ENCODE measurements around the gene NCR1. TPM values are rescaled to one million over a fixed set of nuclear protein-coding genes. Genes with fewer than 3 reads are reported as not detected.
"Not testable (repeated sequence)": the region's sequence is repeated elsewhere in the genome, so short reads cannot be mapped to it uniquely, and the experiment has no call there.

The NCR1 gene, protein sequence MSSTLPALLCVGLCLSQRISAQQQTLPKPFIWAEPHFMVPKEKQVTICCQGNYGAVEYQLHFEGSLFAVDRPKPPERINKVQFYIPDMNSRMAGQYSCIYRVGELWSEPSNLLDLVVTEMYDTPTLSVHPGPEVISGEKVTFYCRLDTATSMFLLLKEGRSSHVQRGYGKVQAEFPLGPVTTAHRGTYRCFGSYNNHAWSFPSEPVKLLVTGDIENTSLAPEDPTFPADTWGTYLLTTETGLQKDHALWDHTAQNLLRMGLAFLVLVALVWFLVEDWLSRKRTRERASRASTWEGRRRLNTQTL
- total RNA-seq: under 1 TPM in 1 of 2 donors, not detected in 1; 0.34 TPM

- H3K4me3 ChIP-seq: no peak within 1 kb of the TSS
- 39% methylated on average over 22 of the region's 22 CpGs for whole genome bisulfite sequencing
- H3K36me3 ChIP-seq: no peaks in the 10 kb centered on the region
- DNase-seq (ENCODE audit: low spot score): no peak
- H3K9me3 ChIP-seq: no peaks in the 10 kb centered on the region
- no peak for TF ChIP-seq POLR2AphosphoS5 (IDR thresholded peaks at IDR 0.05)
- TF ChIP-seq, protein P1, sequence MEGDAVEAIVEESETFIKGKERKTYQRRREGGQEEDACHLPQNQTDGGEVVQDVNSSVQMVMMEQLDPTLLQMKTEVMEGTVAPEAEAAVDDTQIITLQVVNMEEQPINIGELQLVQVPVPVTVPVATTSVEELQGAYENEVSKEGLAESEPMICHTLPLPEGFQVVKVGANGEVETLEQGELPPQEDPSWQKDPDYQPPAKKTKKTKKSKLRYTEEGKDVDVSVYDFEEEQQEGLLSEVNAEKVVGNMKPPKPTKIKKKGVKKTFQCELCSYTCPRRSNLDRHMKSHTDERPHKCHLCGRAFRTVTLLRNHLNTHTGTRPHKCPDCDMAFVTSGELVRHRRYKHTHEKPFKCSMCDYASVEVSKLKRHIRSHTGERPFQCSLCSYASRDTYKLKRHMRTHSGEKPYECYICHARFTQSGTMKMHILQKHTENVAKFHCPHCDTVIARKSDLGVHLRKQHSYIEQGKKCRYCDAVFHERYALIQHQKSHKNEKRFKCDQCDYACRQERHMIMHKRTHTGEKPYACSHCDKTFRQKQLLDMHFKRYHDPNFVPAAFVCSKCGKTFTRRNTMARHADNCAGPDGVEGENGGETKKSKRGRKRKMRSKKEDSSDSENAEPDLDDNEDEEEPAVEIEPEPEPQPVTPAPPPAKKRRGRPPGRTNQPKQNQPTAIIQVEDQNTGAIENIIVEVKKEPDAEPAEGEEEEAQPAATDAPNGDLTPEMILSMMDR (IDR thresholded peaks at IDR 0.05): no peak
- no peak for TF ChIP-seq POLR2A (IDR thresholded peaks at IDR 0.05)
- no peaks in the 10 kb centered on the region for H3K27me3 ChIP-seq (replicated peaks; ENCODE audit: insufficient read depth)
- H3K27ac ChIP-seq: no peak within 1 kb of the TSS
- intact Hi-C loops (cut with DNase I): no loop called here
- H3K4me1 ChIP-seq (replicated peaks): no peaks in the 10 kb centered on the region
These were observed at the start of gene NCR1 for GRCh38 chr19:54905803-54906511. Gene NCR1 (plus strand): TSS chr19:54906148. CDS start chr19:54906188, 40 bp downstream.

DNA sequence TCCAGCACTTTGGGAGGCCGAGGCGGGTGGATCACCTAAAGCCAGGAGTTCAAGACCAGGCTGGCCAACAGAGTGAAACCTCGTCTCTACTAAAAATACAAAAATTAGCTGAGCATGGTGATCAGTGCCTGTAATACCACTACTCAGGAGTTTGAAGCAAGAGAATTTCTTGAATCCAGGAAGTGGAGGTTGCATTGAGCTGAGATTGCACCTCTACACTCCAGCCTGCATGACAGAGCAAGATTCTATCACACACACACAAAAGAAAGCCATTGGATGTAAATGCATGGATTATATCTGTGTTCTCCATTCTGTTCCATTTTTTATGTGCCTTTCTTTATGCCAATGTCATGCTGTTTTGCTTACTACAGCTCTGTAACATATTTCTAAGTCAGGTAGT is 47.5 kb upstream of the NCR1 start:
- H3K27me3 ChIP-seq (replicated peaks; ENCODE audit: insufficient read depth); intact Hi-C loops (cut with DNase I); DNase-seq (ENCODE audit: low spot score); H3K27ac ChIP-seq; H3K36me3 ChIP-seq; H3K4me3 ChIP-seq; H3K9me3 ChIP-seq; H3K4me1 ChIP-seq (replicated peaks): not testable (repeated sequence)
- WGBS: 85% methylated on average over 3 of the region's 3 CpGs

- H3K4me1 ChIP-seq (replicated peaks); intact Hi-C loops (cut with DNase I); H3K27ac ChIP-seq; H3K27me3 ChIP-seq (replicated peaks; ENCODE audit: insufficient read depth); H3K36me3 ChIP-seq; H3K4me3 ChIP-seq; DNase-seq (ENCODE audit: low spot score); H3K9me3 ChIP-seq: not testable (repeated sequence)
- WGBS: 82% methylated on average over 7 of the region's 7 CpGs
These were observed 46.5 kb upstream of the NCR1 start for GRCh38 chr19:54859421-54859820.

GRCh38 chr19:54863459-54863858 is 42.5 kb upstream of the NCR1 start:
- intact Hi-C loops (cut with DNase I); H3K4me3 ChIP-seq; H3K4me1 ChIP-seq (replicated peaks); H3K27ac ChIP-seq; DNase-seq (ENCODE audit: low spot score); H3K27me3 ChIP-seq (replicated peaks; ENCODE audit: insufficient read depth); H3K36me3 ChIP-seq; H3K9me3 ChIP-seq: not testable (repeated sequence)
- WGBS: 88% methylated on average over 2 of the region's 3 CpGs

DNA sequence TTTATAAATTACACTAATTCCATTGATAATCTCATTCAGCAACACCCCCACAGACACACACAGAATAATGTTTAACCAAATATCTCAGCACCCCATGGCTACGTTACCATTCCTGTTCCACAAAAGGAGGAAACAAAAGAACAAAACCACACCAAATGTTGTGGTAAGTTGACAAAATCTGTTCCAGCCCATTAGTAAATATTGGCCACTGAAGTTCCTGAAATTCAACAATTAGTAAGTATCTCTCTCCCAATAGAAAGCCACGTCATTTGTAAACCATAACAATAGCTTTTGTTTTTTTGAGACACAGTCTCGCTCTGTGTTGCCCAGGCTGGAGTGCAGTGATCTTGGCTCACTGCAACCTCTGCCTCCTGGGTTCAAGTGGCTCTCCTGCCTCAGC is 34.3 kb upstream of the NCR1 start:
- no peak for DNase-seq (ENCODE audit: low spot score)
- Histone ChIP-seq H3K27ac (no peak overlapping the region), H3K4me3 (no peak overlapping the region), H3K27me3 (replicated peaks; ENCODE audit: insufficient read depth) (no peaks in the 10 kb centered on the region), H3K9me3 (no peaks in the 10 kb centered on the region), H3K36me3 (no peaks in the 10 kb centered on the region), H3K4me1 (replicated peaks) (no peaks in the 10 kb centered on the region)
- TF ChIP-seq, protein P1 (IDR thresholded peaks at IDR 0.05): no peak
- TF ChIP-seq POLR2AphosphoS5 (IDR thresholded peaks at IDR 0.05) (no peak), POLR2A (IDR thresholded peaks at IDR 0.05) (no peak)
- intact Hi-C loops (cut with DNase I): no loop called here
- WGBS: 51% methylated on average over 3 of the region's 3 CpGs

DNA sequence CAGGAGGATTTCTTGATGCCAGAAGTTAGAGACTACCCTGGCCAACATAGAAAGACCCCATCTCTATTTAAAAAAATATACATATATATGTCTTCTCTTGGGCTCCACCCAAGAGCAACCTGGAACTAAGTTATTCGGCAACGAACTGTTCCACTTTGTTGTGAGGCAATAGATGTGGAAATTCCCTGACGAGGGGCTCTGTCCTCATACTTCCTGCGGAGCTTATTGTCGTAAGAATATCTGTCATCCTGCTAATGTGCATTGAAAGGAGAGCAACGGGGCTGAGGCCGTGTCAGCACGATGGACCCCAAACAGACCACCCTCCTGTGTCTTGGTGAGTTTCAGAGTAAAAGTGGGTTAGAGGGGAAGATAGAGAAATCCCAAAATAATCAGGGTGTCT is 32.0 kb upstream of the NCR1 start, which contains the start of gene FCAR:
TSS of gene FCAR (plus strand) at position 246 of the 400 bp plus-strand sequence. CDS start at position 301, 55 bp downstream.
- Histone ChIP-seq H3K27ac (no peak within 1 kb of the TSS), H3K36me3 (no peaks in the 10 kb centered on the region), H3K9me3 (no peaks in the 10 kb centered on the region), H3K4me1 (replicated peaks) (no peaks in the 10 kb centered on the region), H3K27me3 (replicated peaks; ENCODE audit: insufficient read depth) (no peaks in the 10 kb centered on the region), H3K4me3 (no peak within 1 kb of the TSS)
- intact Hi-C loops (cut with DNase I): no loop called here
- TF ChIP-seq, protein P1 (IDR thresholded peaks at IDR 0.05): no peak
- no peak for TF ChIP-seq POLR2A (IDR thresholded peaks at IDR 0.05)
- no peak for TF ChIP-seq POLR2AphosphoS5 (IDR thresholded peaks at IDR 0.05)
- no peak for DNase-seq (ENCODE audit: low spot score)
- 71% methylated on average over 8 of the region's 8 CpGs for WGBS

Measured in prostate gland (tissue), 2 donors.